Trophoblast cell (in vitro differentiated cells and primary cell): ENCODE data around the gene DDX17.

Source experiments
- DNase-seq, 2 donors: peaks; one replicate each; pipeline ENCODE4 v3.0.0-alpha.2; 2016
- H2AFZ ChIP-seq: 2 replicates; pipeline ENCODE4 v1.6.1; 2013; ENCODE audit warnings: low read length, moderate library complexity, mild to moderate bottlenecking; ENCODE audit not compliant: insufficient read depth, poor library complexity
- H2AK5ac ChIP-seq: 2 replicates; pipeline ENCODE4 v1.6.1; 2013; ENCODE audit warnings: mild to moderate bottlenecking, low read length
- H2BK120ac ChIP-seq: 2 replicates; pipeline ENCODE4 v1.6.1; 2013; ENCODE audit warnings: low read length, mild to moderate bottlenecking, moderate library complexity; ENCODE audit not compliant: insufficient read depth, poor library complexity
- H2BK12ac ChIP-seq: 2 replicates; pipeline ENCODE4 v1.6.1; 2013; ENCODE audit warnings: mild to moderate bottlenecking, low read length, moderate library complexity
- H2BK5ac ChIP-seq: 2 replicates; pipeline ENCODE4 v1.6.1; 2013; ENCODE audit warnings: low read length, low read depth, moderate library complexity, mild to moderate bottlenecking; ENCODE audit not compliant: poor library complexity
- H3K14ac ChIP-seq: 2 replicates; pipeline ENCODE4 v1.6.1; 2013; ENCODE audit warnings: mild to moderate bottlenecking, low read length
- H3K18ac ChIP-seq: 2 replicates; pipeline ENCODE4 v1.6.1; 2013; ENCODE audit warnings: mild to moderate bottlenecking, low read length
- H3K23ac ChIP-seq: 2 replicates; pipeline ENCODE4 v1.6.1; 2013; ENCODE audit warnings: low read length
- H3K27ac ChIP-seq: 2 replicates; pipeline ENCODE4 v1.5.1; 2013; ENCODE audit warnings: low read depth, mild to moderate bottlenecking, inconsistent platforms, low read length, moderate library complexity
- H3K27me3 ChIP-seq: 2 replicates; pipeline ENCODE4 v1.6.1; 2013; ENCODE audit warnings: inconsistent platforms, mild to moderate bottlenecking, low read length, moderate library complexity; ENCODE audit not compliant: insufficient read depth
- H3K36me3 ChIP-seq, 2 experiments: 1 replicate in 1 of 2; 2 replicates in 1 of 2; pipeline ENCODE4 v1.6.1; 2013; ENCODE audit warnings: low read length in 2 of 2, mild to moderate bottlenecking in 2 of 2, moderate library complexity in 1 of 2; ENCODE audit not compliant: insufficient read depth in 2 of 2, control insufficient read depth in 1 of 2
- H3K4ac ChIP-seq: 2 replicates; pipeline ENCODE4 v1.6.1; 2013; ENCODE audit warnings: low read depth, mild to moderate bottlenecking, low read length, moderate library complexity
- H3K4me1 ChIP-seq, 2 experiments: 1 replicate in 1 of 2; 2 replicates in 1 of 2; pipeline ENCODE4 v1.6.1; 2013; ENCODE audit warnings: low read length in 2 of 2, mild to moderate bottlenecking in 2 of 2, moderate library complexity in 1 of 2; ENCODE audit not compliant: insufficient read depth in 2 of 2, control insufficient read depth in 1 of 2
- H3K4me2 ChIP-seq: 2 replicates; pipeline ENCODE4 v1.6.1; 2013; ENCODE audit warnings: inconsistent platforms, mild to moderate bottlenecking, low read length, moderate library complexity
- H3K4me3 ChIP-seq: 2 replicates; pipeline ENCODE4 v1.5.1; 2013; ENCODE audit warnings: mild to moderate bottlenecking, low read depth, low read length, inconsistent platforms
- H3K79me1 ChIP-seq: one replicate; pipeline ENCODE4 v1.6.1; 2013; ENCODE audit warnings: low read length
- H3K79me2 ChIP-seq: 2 replicates; pipeline ENCODE4 v1.6.1; 2013; ENCODE audit warnings: low read length, mild to moderate bottlenecking; ENCODE audit not compliant: control insufficient read depth, insufficient read depth, poor library complexity
- H3K9ac ChIP-seq: 2 replicates; pipeline ENCODE4 v1.6.1; 2013; ENCODE audit warnings: mild to moderate bottlenecking, low read length
- H3K9me3 ChIP-seq: 2 replicates; pipeline ENCODE4 v1.6.1; 2013; ENCODE audit warnings: low read depth, mild to moderate bottlenecking, control low read depth, inconsistent platforms, low read length; ENCODE audit not compliant: insufficient read depth
- H4K12ac ChIP-seq: 2 replicates; pipeline ENCODE4 v1.6.1; 2013; ENCODE audit warnings: low read depth, mild to moderate bottlenecking, low read length, moderate library complexity
- H4K8ac ChIP-seq: 2 replicates; pipeline ENCODE4 v1.6.1; 2013; ENCODE audit warnings: low read depth, mild to moderate bottlenecking, low read length, moderate library complexity
- H4K91ac ChIP-seq: one replicate; pipeline ENCODE4 v1.6.1; 2013; ENCODE audit warnings: low read depth, mild to moderate bottlenecking, low read length, moderate library complexity
- WGBS: extraction: QIAGEN DNeasy Blood & Tissue Kit; methylation state at CpG from one replicate; pipeline ENCODE4 v1.1.7; 2013; ENCODE audit warnings: missing lambda C conversion rate; ENCODE audit not compliant: insufficient read length, insufficient coverage; ENCODE audit errors: extremely low coverage; 5-methylcytosine and 5-hydroxymethylcytosine counted together

Gene DDX17

DNA sequence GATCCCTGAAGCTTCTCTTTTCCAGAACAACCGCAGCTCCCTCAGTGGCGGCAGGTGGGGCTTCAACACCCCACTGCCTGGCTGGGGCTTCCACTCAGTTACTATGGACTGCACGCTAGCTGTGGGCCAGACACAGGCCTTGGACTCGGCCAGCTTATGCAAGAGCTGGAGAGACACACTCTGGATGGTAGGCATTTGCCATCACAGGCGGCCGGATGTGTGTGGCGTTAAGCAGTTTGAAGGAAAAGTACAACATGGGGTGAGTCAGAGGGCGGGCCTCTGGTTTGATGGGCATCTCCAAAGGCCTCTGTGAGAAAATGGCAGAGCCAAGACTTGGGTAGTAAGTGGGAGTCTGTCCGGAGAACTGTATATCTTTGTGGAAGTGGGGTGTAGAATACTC, 68.7 kb downstream of the DDX17 start:
- H4K91ac ChIP-seq, result no peak overlapping the region
- H3K27ac ChIP-seq, result no peak overlapping the region
- no peaks in the 10 kb centered on the region for H3K27me3 ChIP-seq
- no peaks in the 10 kb centered on the region for H3K36me3 ChIP-seq
- H2BK12ac ChIP-seq, result no peak overlapping the region
- no peak overlapping the region for H3K23ac ChIP-seq
- H2BK120ac ChIP-seq, result no peak overlapping the region
- no peak overlapping the region for H2AK5ac ChIP-seq
- no peak overlapping the region for H3K14ac ChIP-seq
- no peak overlapping the region for H2AFZ ChIP-seq
- no peak overlapping the region for H3K4ac ChIP-seq
- no peak overlapping the region for H2BK5ac ChIP-seq
- no peak for DNase-seq
- H3K9ac ChIP-seq, result no peak overlapping the region
- H3K79me1 ChIP-seq, result no peaks in the 10 kb centered on the region
- H3K79me2 ChIP-seq, result no peaks in the 10 kb centered on the region
- no peak overlapping the region for H3K4me2 ChIP-seq
- no peaks in the 10 kb centered on the region for H3K4me1 ChIP-seq
- WGBS, result no CpG with 5 or more reads among the region's 9 CpGs
- no peaks in the 10 kb centered on the region for H3K9me3 ChIP-seq
- no peak overlapping the region for H4K8ac ChIP-seq
- no peak overlapping the region for H3K18ac ChIP-seq
- no peak overlapping the region for H3K4me3 ChIP-seq
- no peak overlapping the region for H4K12ac ChIP-seq

DNA sequence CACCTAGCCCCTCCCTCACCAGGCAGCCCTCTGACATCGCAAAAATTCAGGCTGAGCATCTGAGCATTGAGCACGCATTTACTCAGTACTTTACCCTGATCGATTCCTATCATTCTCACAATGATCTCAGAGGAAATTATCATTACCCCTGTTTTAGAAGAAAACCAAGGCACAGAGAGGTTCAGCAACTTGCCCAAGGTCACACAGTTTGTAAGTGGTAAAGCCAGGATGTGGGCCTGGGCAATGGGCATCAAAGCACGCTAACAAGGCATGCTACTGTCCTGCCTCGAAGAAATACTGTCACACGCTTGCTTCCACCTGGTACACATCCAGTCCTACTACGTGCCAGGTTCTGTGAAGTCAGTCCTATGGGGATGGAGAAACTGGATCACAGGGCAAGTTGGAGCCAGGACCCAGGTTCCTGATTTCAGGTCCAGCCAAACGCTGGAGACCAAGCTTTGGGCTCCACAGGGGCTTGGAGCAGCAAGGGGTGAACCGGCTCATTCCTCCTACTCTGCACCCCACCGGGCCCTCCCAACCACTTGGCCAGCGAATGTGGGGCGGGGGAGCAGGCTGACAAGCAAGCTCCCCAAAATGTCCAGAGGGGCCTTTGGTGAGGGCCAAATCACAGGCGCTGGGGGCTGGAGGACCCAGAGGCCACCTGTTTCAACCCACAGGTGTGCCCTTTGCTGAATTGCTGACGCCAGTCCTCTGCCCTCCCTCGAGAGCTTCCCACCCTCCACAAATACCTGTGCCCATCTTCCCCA, 69.3 kb downstream of the DDX17 start:
- Histone ChIP-seq H2AK5ac (no peak overlapping the region), H3K9me3 (no peaks in the 10 kb centered on the region), H3K23ac (no peak overlapping the region), H4K91ac (no peak overlapping the region), H3K9ac (no peak overlapping the region), H3K36me3 (no peaks in the 10 kb centered on the region), H4K12ac (no peak overlapping the region), H2BK5ac (no peak overlapping the region), H3K79me1 (no peaks in the 10 kb centered on the region), H3K79me2 (no peaks in the 10 kb centered on the region), H2BK120ac (no peak overlapping the region), H3K14ac (no peak overlapping the region), H3K4me3 (no peak overlapping the region), H3K27ac (no peak overlapping the region), H2AFZ (no peak overlapping the region), H4K8ac (no peak overlapping the region), H3K4ac (no peak overlapping the region), H3K27me3 (no peaks in the 10 kb centered on the region), H3K18ac (no peak overlapping the region), H2BK12ac (no peak overlapping the region), H3K4me2 (no peak overlapping the region), H3K4me1 (no peaks in the 10 kb centered on the region)
- no CpG with 5 or more reads among the region's 15 CpGs for WGBS
- no peak for DNase-seq

DNA sequence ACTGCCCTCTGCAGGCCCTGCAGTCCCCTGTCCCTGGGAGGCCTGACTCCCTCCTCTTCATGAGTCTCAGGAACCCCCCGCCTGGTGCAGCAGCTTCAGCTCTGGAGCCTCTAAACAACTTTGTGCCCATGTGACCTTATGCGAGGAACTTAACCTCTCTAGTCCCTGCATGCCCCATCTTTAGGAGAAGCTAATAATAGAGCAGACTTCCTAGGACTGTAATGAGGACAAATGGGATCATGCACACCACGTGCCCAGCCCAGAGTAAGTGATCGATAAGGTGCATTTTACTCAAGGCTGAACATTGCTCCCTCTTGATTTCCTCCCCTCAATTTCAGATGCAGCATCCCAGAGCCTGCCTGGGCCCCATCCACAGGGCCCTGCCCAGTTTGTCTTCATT, 70.1 kb downstream of the DDX17 start:
- Histone ChIP-seq H2BK5ac (no peak overlapping the region), H3K79me1 (no peaks in the 10 kb centered on the region), H3K9ac (no peak overlapping the region), H2BK120ac (no peak overlapping the region), H3K79me2 (no peaks in the 10 kb centered on the region), H3K14ac (no peak overlapping the region), H2AFZ (no peak overlapping the region), H3K4me2 (no peak overlapping the region), H2AK5ac (no peak overlapping the region), H3K4ac (no peak overlapping the region), H3K27ac (no peak overlapping the region), H3K27me3 (no peaks in the 10 kb centered on the region), H3K23ac (no peak overlapping the region), H3K9me3 (no peaks in the 10 kb centered on the region), H3K4me3 (no peak overlapping the region), H4K91ac (no peak overlapping the region), H3K36me3 (no peaks in the 10 kb centered on the region), H3K18ac (no peak overlapping the region), H4K12ac (no peak overlapping the region), H4K8ac (no peak overlapping the region), H2BK12ac (no peak overlapping the region), H3K4me1 (no peaks in the 10 kb centered on the region)
- DNase-seq, result no peak
- WGBS, result no CpG with 5 or more reads among the region's 4 CpGs

DNA sequence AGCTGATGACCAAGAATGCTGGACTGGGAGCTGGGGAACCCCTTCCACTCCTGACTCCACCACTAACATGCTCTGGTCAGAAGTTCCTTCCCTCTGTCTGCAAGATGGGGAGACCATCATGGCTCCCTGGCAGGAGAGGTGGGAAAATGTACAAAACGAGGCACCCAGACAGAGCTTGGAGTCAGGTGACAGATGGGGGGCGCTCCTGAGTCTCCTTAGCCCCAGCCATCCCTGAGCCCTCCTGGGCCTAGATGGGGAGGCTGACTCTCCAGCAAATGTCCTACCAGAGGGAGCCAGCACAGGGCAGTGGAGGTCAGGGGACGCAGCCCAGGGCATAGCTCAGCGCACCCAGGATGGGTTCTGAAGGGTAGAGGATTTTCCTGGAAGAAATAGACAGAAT, 71.1 kb downstream of the DDX17 start:
- no peaks in the 10 kb centered on the region for H3K4me1 ChIP-seq
- WGBS, result no CpG with 5 or more reads among the region's 4 CpGs
- H3K9ac ChIP-seq, result no peak overlapping the region
- no peak overlapping the region for H2AK5ac ChIP-seq
- H4K8ac ChIP-seq, result no peak overlapping the region
- no peaks in the 10 kb centered on the region for H3K36me3 ChIP-seq
- H4K91ac ChIP-seq, result no peak overlapping the region
- H3K14ac ChIP-seq, result no peak overlapping the region
- no peaks in the 10 kb centered on the region for H3K79me1 ChIP-seq
- no peaks in the 10 kb centered on the region for H3K27me3 ChIP-seq
- H2BK120ac ChIP-seq, result no peak overlapping the region
- H2BK12ac ChIP-seq, result no peak overlapping the region
- no peak overlapping the region for H2BK5ac ChIP-seq
- no peak overlapping the region for H3K4me3 ChIP-seq
- no peak overlapping the region for H3K27ac ChIP-seq
- no peak overlapping the region for H3K4me2 ChIP-seq
- no peaks in the 10 kb centered on the region for H3K79me2 ChIP-seq
- no peak overlapping the region for H3K4ac ChIP-seq
- no peak overlapping the region for H3K18ac ChIP-seq
- no peak overlapping the region for H3K23ac ChIP-seq
- no peak for DNase-seq
- H4K12ac ChIP-seq, result no peak overlapping the region
- no peaks in the 10 kb centered on the region for H3K9me3 ChIP-seq
- no peak overlapping the region for H2AFZ ChIP-seq
